Chondrocyte (in vitro differentiated cells): ENCODE data around the gene CTPS1. TPM values are rescaled to one million over a fixed set of nuclear protein-coding genes. Genes with fewer than 3 reads are reported as not detected.
A peak's percentile ranks its signal among the peaks of the same experiment; 100 is the strongest.

Source experiments
- DNase-seq: peaks from one replicate; pipeline ENCODE4 v3.0.0; 2021; ENCODE audit warnings: mixed read lengths, low spot score
- H3K27ac Mint-ChIP-seq: one replicate; pipeline ENCODE4 v1.8.0; 2021; ENCODE audit warnings: mild to moderate bottlenecking, moderate library complexity, mixed read lengths; ENCODE audit not compliant: unreplicated experiment
- H3K27me3 Mint-ChIP-seq: 2 replicates; pipeline ENCODE4 v1.8.0; 2021; ENCODE audit warnings: low read depth, mixed read lengths
- H3K36me3 Mint-ChIP-seq: 2 replicates; pipeline ENCODE4 v1.8.0; 2021; ENCODE audit warnings: low read depth, mixed read lengths
- H3K4me1 Mint-ChIP-seq: 2 replicates; pipeline ENCODE4 v1.8.0; 2021; ENCODE audit warnings: low read depth, mild to moderate bottlenecking, mixed read lengths
- H3K4me3 Mint-ChIP-seq: one replicate; pipeline ENCODE4 v1.8.0; 2021; ENCODE audit warnings: mild to moderate bottlenecking, moderate library complexity, mixed read lengths; ENCODE audit not compliant: unreplicated experiment
- H3K9me3 Mint-ChIP-seq: 2 replicates; pipeline ENCODE4 v1.8.0; 2021; ENCODE audit warnings: low read depth, mixed read lengths
- CTCF ChIP-seq: fragments of 200-600 bp; sonication (generic); IDR thresholded peaks from 2 replicates; pipeline ENCODE4 v1.5.0; 2021; ENCODE audit warnings: antibody characterized with exemption, mild to moderate bottlenecking, moderate library complexity
- total RNA-seq: library from RNA; stranded (reverse); gene quantifications from 3 replicates; pipeline ENCODE4 v1.2.1, GENCODE V29; 2021

Gene CTPS1
- total RNA-seq, 1 donor from 2014 or later = 84.5 TPM

GRCh38 chr1:41041614-41042270, 62.2 kb downstream of the CTPS1 start:
- DNase-seq = no peak
- Mint-ChIP-seq H3K36me3 (peaks cover 12% of the 10 kb centered on the region), H3K9me3 (no peaks in the 10 kb centered on the region), H3K27me3 (no peaks in the 10 kb centered on the region), H3K27ac (no peak overlapping the region), H3K4me3 (no peak overlapping the region), H3K4me1 (peaks cover 25% of the 10 kb centered on the region)
- no peak for TF ChIP-seq CTCF

GRCh38 chr1:41044187-41044586, 64.7 kb downstream of the CTPS1 start:
- no peak for TF ChIP-seq CTCF
- peaks cover 33% of the 10 kb centered on the region for H3K4me1 Mint-ChIP-seq
- peaks cover 16% of the 10 kb centered on the region for H3K36me3 Mint-ChIP-seq
- H3K27ac Mint-ChIP-seq = no peak overlapping the region
- no peak for DNase-seq
- no peak overlapping the region for H3K4me3 Mint-ChIP-seq
- no peaks in the 10 kb centered on the region for H3K27me3 Mint-ChIP-seq
- no peaks in the 10 kb centered on the region for H3K9me3 Mint-ChIP-seq

- DNase-seq = no peak
- peaks cover 33% of the 10 kb centered on the region for H3K4me1 Mint-ChIP-seq
- no peaks in the 10 kb centered on the region for H3K27me3 Mint-ChIP-seq
- peaks cover 16% of the 10 kb centered on the region for H3K36me3 Mint-ChIP-seq
- no peak overlapping the region for H3K4me3 Mint-ChIP-seq
- no peak for TF ChIP-seq CTCF
- H3K9me3 Mint-ChIP-seq = no peaks in the 10 kb centered on the region
- peak overlapping the region; percentile 94 for H3K27ac Mint-ChIP-seq
Measured at GRCh38 chr1:41045740-41046139, 66.2 kb downstream of the CTPS1 start.

GRCh38 chr1:41046347-41046775, 66.9 kb downstream of the CTPS1 start:
- no peaks in the 10 kb centered on the region for H3K27me3 Mint-ChIP-seq
- no peaks in the 10 kb centered on the region for H3K9me3 Mint-ChIP-seq
- H3K4me3 Mint-ChIP-seq = no peak overlapping the region
- no peak for DNase-seq
- H3K36me3 Mint-ChIP-seq = peaks cover 16% of the 10 kb centered on the region
- H3K4me1 Mint-ChIP-seq = peaks cover 33% of the 10 kb centered on the region
- TF ChIP-seq CTCF = no peak
- H3K27ac Mint-ChIP-seq = peak overlapping the region; percentile 94

GRCh38 chr1:41048540-41048939, 69.0 kb downstream of the CTPS1 start:
- Mint-ChIP-seq H3K4me3 (no peak overlapping the region), H3K9me3 (no peaks in the 10 kb centered on the region), H3K27ac (no peak overlapping the region), H3K27me3 (no peaks in the 10 kb centered on the region), H3K36me3 (peaks cover 17% of the 10 kb centered on the region), H3K4me1 (peaks cover 33% of the 10 kb centered on the region)
- no peak for DNase-seq
- no peak for TF ChIP-seq CTCF
